ENCODE results near the gene MED27. TPM values are rescaled to one million over a fixed set of nuclear protein-coding genes. Genes with fewer than 3 reads are reported as not detected.

The MED27 gene
- total and polyA plus RNA-seq, 9 of the 15 experiments (the other 6 are each of a cell fraction or from before 2014, with no cell fraction given) = 24.4 to 91.0 (median 36.1) TPM

DNA sequence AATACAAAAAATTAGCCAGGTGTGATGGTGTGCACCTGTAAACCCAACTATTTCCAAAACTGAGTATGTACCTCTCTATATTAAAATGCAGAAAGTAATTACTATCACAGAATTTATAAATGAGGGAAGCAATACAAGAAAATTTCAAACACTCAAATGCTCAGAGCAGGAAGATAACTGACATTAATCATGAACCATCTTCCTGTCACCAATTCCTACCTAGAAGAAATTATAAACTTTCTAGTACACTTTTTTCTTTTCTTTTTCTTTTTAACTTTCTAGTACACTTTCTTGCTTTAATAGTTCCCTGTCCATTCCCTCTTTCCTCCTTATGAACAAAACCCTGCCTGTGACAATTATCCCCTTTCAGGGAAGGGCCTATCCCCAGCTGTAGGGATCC, 106.8 kb downstream of the MED27 start:
- no peak for FAIRE-seq
- H3K4me3 ChIP-seq = no peak overlapping the region
- H3K79me2 ChIP-seq (ENCODE audit: control insufficient read depth, insufficient read depth, low read length) = no peaks in the 10 kb centered on the region
- H3K4me1 ChIP-seq (replicated peaks in 1 of 2; ENCODE audit: control insufficient read depth in 2 of 2, insufficient read depth in 2 of 2, low read length in 2 of 2) = peaks cover 0 to 7% of the 10 kb centered on the region in 2 experiments; a peak in 2 of 5 replicates
- POLR2A ChIA-PET = no interaction called here
- in situ Hi-C loops (cut with MboI) (no loop called here), intact Hi-C loops (cut with micrococcal nuclease) (no loop called here)
- H4K20me1 ChIP-seq (replicated peaks; ENCODE audit: control insufficient read depth, insufficient read depth, low read length) = no peaks in the 10 kb centered on the region; the same call in 1 of the 2 replicates
- no TSS peak for BruUV-seq (replicated peaks)
- no peak overlapping the region for H2AFZ ChIP-seq (ENCODE audit: low read depth, low read length)
- no peak for DNase-seq (ENCODE audit: extremely low read depth in 1 of 4, low spot score in 3 of 4)
- TF ChIP-seq MECOM (CRISPR knock-in tag; IDR thresholded peaks at IDR 0.05) (peak; percentile 96), MEIS2 (IDR thresholded peaks at IDR 0.05; ENCODE audit: partially characterized antibody) (peak; percentile 26)
- TF ChIP-seq, protein P1, sequence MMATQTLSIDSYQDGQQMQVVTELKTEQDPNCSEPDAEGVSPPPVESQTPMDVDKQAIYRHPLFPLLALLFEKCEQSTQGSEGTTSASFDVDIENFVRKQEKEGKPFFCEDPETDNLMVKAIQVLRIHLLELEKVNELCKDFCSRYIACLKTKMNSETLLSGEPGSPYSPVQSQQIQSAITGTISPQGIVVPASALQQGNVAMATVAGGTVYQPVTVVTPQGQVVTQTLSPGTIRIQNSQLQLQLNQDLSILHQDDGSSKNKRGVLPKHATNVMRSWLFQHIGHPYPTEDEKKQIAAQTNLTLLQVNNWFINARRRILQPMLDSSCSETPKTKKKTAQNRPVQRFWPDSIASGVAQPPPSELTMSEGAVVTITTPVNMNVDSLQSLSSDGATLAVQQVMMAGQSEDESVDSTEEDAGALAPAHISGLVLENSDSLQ (IDR thresholded peaks at IDR 0.05) = peak; percentile 35; the same call in 1 of the 2 replicates
- TF ChIP-seq, protein P2, sequence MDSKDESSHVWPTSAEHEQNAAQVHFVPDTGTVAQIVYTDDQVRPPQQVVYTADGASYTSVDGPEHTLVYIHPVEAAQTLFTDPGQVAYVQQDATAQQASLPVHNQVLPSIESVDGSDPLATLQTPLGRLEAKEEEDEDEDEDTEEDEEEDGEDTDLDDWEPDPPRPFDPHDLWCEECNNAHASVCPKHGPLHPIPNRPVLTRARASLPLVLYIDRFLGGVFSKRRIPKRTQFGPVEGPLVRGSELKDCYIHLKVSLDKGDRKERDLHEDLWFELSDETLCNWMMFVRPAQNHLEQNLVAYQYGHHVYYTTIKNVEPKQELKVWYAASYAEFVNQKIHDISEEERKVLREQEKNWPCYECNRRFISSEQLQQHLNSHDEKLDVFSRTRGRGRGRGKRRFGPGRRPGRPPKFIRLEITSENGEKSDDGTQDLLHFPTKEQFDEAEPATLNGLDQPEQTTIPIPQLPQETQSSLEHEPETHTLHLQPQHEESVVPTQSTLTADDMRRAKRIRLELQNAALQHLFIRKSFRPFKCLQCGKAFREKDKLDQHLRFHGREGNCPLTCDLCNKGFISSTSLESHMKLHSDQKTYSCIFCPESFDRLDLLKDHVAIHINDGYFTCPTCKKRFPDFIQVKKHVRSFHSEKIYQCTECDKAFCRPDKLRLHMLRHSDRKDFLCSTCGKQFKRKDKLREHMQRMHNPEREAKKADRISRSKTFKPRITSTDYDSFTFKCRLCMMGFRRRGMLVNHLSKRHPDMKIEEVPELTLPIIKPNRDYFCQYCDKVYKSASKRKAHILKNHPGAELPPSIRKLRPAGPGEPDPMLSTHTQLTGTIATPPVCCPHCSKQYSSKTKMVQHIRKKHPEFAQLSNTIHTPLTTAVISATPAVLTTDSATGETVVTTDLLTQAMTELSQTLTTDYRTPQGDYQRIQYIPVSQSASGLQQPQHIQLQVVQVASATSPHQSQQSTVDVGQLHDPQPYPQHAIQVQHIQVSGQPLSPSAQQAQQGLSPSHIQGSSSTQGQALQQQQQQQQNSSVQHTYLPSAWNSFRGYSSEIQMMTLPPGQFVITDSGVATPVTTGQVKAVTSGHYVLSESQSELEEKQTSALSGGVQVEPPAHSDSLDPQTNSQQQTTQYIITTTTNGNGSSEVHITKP (IDR thresholded peaks at IDR 0.05; ENCODE audit: partially characterized antibody) = no peak
- TF ChIP-seq, protein P3, sequence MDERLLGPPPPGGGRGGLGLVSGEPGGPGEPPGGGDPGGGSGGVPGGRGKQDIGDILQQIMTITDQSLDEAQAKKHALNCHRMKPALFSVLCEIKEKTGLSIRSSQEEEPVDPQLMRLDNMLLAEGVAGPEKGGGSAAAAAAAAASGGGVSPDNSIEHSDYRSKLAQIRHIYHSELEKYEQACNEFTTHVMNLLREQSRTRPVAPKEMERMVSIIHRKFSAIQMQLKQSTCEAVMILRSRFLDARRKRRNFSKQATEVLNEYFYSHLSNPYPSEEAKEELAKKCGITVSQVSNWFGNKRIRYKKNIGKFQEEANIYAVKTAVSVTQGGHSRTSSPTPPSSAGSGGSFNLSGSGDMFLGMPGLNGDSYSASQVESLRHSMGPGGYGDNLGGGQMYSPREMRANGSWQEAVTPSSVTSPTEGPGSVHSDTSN (CRISPR knock-in tag; IDR thresholded peaks at IDR 0.05; ENCODE audit: low read depth) = no peak
- TF ChIP-seq, protein P3 (tag; conservative IDR thresholded peaks at IDR 0.05; ENCODE audit: low read depth) = 0 out of 2 replicates have a peak, but pooled peaks have one; percentile 40
- H3K9ac ChIP-seq (ENCODE audit: insufficient read depth in 1 of 2, low read depth in 2 of 2, low read length in 2 of 2) = no peak overlapping the region
- no peaks in the 10 kb centered on the region for H3K9me1 ChIP-seq (ENCODE audit: control insufficient read depth, insufficient read depth, low read length)
- no peaks in the 10 kb centered on the region for H3K9me3 ChIP-seq (replicated peaks; ENCODE audit: control insufficient read depth, insufficient read depth, low read depth, low read length)
- CTCF ChIA-PET (ENCODE audit: low intra/inter-chr PET ratio) = no interaction called here
- H3K4me2 ChIP-seq (ENCODE audit: insufficient read depth, low read length) = no peak overlapping the region
- H3K36me3 ChIP-seq (ENCODE audit: control insufficient read depth, insufficient read depth, low read length) = no peaks in the 10 kb centered on the region
- no peak overlapping the region for H3K27ac ChIP-seq (ENCODE audit: extremely low read depth, low read depth, low read length)
- no peaks in the 10 kb centered on the region for H3K27me3 ChIP-seq (ENCODE audit: control insufficient read depth in 2 of 2, insufficient read depth in 2 of 2, low read length in 2 of 2)
- no peak for ATAC-seq

Measured in K562 (cell line).